Prostate gland (tissue), 2 donors: ENCODE results near the gene RNF157. TPM values are rescaled to one million over a fixed set of nuclear protein-coding genes. Genes with fewer than 3 reads are reported as not detected.
A peak's percentile ranks its signal among the peaks of the same experiment; 100 is the strongest.

Experiments used
- DNase-seq: peaks from one replicate; pipeline ENCODE4 v3.0.0-alpha.2; 2019; ENCODE audit warnings: low spot score
- H3K27ac ChIP-seq, 2 donors: fragments of 200-600 bp; sonication (generic); 2 replicates each; pipeline ENCODE4 v1.5.1; 2017 to 2019
- H3K27me3 ChIP-seq: fragments of 200-600 bp; sonication (generic); replicated peaks from 2 replicates; pipeline ENCODE4 v1.5.1; 2019; ENCODE audit not compliant: insufficient read depth
- H3K36me3 ChIP-seq, 2 donors: fragments of 200-600 bp; sonication (generic); 1 replicate in 1 of 2; 2 replicates in 1 of 2; pipeline versions ENCODE4 v1.5.1 to v1.8.1; 2017 to 2019
- H3K4me1 ChIP-seq: fragments of 200-600 bp; sonication (generic); replicated peaks from 2 replicates; pipeline ENCODE4 v1.5.1; 2019
- H3K4me3 ChIP-seq, 2 donors: fragments of 200-600 bp; sonication (generic); 2 replicates each; pipeline ENCODE4 v1.5.1; 2017 to 2019
- H3K9me3 ChIP-seq: fragments of 200-600 bp; sonication (generic); 2 replicates; pipeline ENCODE4 v1.5.1; 2017
- POLR2A ChIP-seq: fragments of 450-650 bp; IDR thresholded peaks from one replicate; pipeline ENCODE4 v1.6.1; 2016; ENCODE audit warnings: antibody characterized with exemption, mild to moderate bottlenecking
- POLR2AphosphoS5 ChIP-seq: sonication (generic); formaldehyde crosslinking; IDR thresholded peaks from one replicate; pipeline ENCODE4 v1.6.1; 2017; ENCODE audit warnings: antibody characterized with exemption
- WGBS: methylation state at CpG from one replicate; pipeline ENCODE4 v1.1.5; 2018; 5-methylcytosine and 5-hydroxymethylcytosine counted together
- intact Hi-C: fragments of 100-400 bp; cut with DNase I; formaldehyde crosslinking; loops from one replicate; pipeline ENCODE4 v1.14.2; 2022
- total RNA-seq, 2 donors: library from RNA; depleted of rRNA; stranded (reverse); fragments of >200 nt; gene quantifications; one replicate each; pipeline ENCODE4 v1.1.0, GENCODE V29; 2016
- TF ChIP-seq, protein P1 (sequence below), 4 experiments: fragments of 200-600 bp in 2 of 4; fragments of 450-650 bp in 2 of 4; sonication (generic) in 2 of 4; IDR thresholded peaks; 1 replicate in 3 of 4; 2 replicates in 1 of 4; pipeline ENCODE4 v1.5.1; 2016 to 2019; ENCODE audit warnings: antibody characterized with exemption in 4 of 4, mild to moderate bottlenecking in 2 of 4, moderate library complexity in 2 of 4

RNF157 gene
- total RNA-seq, 2 donors from 2014 or later, result 1.6 to 47.5 TPM

DNA sequence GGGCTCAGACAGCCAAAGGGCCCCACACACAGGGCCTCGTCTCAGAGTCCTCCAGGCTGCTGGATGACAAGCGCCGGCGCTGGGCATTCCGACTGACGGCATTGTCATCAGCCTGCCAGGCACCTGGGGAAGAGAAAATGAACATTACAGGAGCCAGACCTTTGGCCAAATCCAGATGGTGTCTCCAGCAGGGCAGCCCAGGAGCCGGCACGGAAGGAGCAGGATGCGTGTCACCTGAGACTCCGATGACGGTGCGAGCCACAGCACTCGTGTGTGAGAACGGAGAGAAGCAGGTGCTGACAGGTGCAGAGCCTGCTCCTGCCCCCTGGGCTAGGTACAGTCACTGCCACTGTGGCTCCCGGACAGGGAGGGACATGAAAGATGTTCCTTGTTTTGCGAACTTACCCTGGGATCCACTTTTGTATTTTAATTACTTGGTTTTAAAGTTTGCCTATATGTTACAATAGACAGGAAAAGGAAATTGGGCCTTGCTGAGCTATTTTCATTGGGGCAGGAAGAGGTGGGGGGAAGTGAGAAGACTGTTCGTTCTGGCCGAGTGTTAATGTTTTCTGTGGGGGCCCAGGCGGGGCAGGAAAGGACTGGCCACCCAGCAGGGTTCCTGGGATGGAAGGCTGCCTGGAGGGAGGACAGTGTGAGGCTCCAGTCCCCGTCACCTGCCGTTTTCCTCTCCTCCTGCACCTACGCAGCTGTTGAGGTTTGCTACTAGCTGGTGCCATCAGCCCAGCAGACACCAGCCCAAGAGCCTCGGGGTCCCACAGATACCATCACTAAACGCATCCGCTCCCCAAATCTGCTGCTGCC, 94.9 kb downstream of the RNF157 start:
- Histone ChIP-seq H3K4me3 (no peak overlapping the region), H3K27ac (no peak overlapping the region), H3K27me3 (no peaks in the 10 kb centered on the region), H3K9me3 (no peaks in the 10 kb centered on the region), H3K36me3 (no peaks in the 10 kb centered on the region), H3K4me1 (no peaks in the 10 kb centered on the region)
- TF ChIP-seq POLR2A (no peak), POLR2AphosphoS5 (no peak)
- TF ChIP-seq, protein P1, sequence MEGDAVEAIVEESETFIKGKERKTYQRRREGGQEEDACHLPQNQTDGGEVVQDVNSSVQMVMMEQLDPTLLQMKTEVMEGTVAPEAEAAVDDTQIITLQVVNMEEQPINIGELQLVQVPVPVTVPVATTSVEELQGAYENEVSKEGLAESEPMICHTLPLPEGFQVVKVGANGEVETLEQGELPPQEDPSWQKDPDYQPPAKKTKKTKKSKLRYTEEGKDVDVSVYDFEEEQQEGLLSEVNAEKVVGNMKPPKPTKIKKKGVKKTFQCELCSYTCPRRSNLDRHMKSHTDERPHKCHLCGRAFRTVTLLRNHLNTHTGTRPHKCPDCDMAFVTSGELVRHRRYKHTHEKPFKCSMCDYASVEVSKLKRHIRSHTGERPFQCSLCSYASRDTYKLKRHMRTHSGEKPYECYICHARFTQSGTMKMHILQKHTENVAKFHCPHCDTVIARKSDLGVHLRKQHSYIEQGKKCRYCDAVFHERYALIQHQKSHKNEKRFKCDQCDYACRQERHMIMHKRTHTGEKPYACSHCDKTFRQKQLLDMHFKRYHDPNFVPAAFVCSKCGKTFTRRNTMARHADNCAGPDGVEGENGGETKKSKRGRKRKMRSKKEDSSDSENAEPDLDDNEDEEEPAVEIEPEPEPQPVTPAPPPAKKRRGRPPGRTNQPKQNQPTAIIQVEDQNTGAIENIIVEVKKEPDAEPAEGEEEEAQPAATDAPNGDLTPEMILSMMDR (IDR thresholded peaks at IDR 0.05), result no peak
- DNase-seq, result no peak
- WGBS, result 68% methylated on average over 25 of the region's 25 CpGs
- intact Hi-C loops, result no loop called here

DNA sequence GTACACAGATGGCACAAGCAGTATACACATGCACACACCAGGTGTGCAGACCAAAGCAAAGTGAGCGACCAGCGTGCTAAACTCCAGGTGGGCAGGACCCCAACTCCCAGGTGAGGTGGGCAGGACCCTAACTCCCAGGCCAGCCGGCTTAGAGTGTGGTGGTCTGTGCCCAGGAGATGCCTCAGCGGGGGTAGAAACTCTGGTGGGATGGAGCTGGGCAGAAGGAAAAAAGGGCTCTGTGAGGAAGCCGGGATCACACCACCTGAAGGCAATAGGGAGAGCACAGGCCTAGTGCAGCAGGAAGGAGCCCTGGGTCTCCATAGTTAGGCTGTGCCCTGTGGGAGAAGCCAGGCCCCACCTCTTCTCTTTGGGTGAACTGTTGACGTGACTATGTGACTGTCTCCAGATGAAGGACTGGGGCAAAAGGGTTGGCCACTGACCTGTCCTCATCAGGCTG, 97.7 kb downstream of the RNF157 start:
- Histone ChIP-seq H3K4me3 (no peak overlapping the region), H3K9me3 (no peaks in the 10 kb centered on the region), H3K36me3 (no peaks in the 10 kb centered on the region), H3K27ac (no peak overlapping the region), H3K27me3 (no peaks in the 10 kb centered on the region), H3K4me1 (no peaks in the 10 kb centered on the region)
- 90% methylated on average over 6 of the region's 6 CpGs for WGBS
- intact Hi-C loops, result no loop called here
- TF ChIP-seq POLR2AphosphoS5 (no peak), POLR2A (no peak)
- TF ChIP-seq, protein P1 (IDR thresholded peaks at IDR 0.05), result no peak
- no peak for DNase-seq

DNA sequence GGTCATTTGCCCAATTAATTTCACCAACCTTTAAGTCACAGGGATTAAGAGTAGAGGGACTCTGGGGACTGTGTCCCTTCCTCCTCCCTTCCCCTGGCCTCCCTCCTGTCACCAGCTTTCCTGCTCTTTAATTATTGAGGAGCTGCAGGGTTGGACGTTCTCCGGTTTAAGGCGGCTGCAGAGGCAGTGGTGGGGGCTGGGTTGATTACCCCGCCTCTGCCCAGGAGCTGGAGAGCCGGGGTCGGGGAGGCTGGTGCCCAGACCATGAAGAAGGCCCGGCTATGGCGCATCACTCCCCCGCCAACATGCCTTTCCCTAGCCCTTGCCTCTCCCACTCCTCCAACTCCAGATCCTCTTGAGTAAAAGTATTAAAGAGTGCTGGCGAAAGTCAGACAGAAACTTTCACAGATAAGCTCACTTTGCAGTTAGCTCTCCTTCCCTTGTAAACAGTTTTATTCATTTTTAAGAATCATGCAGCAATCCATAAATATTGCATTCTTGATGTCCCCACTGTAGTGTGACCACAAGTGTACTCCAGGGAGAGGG, 98.2 kb downstream of the RNF157 start:
- H3K36me3 ChIP-seq, result no peaks in the 10 kb centered on the region
- WGBS, result 68% methylated on average over 10 of the region's 10 CpGs
- TF ChIP-seq POLR2AphosphoS5, result no peak
- TF ChIP-seq, protein P1 (IDR thresholded peaks at IDR 0.05), result no peak
- no peak for TF ChIP-seq POLR2A
- intact Hi-C loops, result no loop called here
- no peaks in the 10 kb centered on the region for H3K4me1 ChIP-seq
- no peaks in the 10 kb centered on the region for H3K27me3 ChIP-seq
- no peak overlapping the region for H3K27ac ChIP-seq
- no peak for DNase-seq
- H3K4me3 ChIP-seq, result no peak overlapping the region
- no peaks in the 10 kb centered on the region for H3K9me3 ChIP-seq

DNA sequence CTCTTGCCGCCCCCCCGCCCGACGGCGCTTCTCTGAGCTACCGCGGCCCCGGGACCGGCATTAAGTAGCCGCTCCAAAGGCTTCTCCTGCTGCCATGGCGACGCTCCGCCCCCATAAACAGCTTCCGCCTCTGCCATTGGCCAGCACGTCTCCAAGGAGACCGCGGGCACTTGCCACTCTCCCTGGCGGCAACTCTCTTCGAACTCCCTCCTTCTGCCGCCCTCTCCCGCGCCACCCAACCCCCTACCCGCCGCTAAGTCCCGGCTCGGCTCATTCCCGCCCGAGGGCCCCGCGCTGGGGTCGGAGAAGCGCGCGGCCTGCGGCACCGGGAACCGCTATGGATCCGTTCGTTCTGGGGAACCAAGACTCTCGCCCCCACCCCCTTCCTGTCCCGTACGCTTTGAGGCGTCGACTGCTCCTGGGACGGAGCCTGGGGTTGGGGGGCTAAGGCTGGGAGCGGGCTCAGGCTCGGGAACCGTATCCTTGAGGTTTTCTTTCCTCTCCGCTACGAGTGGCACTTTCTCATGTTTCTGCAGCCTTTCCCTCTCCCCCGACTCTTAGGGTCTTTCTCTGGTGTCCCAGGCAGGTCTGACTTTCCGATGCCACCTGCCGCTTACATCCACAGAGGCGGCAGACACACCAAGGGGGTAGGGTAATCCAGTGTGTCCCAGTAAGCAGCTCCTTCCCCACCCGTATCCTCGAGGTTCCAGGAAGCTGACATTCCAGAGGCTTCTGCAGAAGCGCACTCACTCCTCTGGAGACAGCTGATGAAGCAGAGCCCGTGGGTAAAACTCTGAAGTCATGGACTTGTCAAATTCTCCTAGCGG, 98.9 kb downstream of the RNF157 start, which contains the start of gene FOXJ1:
TSS of gene FOXJ1 (minus strand) at position 34 of the 827 bp plus-strand sequence. CDS start 850 bp downstream, outside the sequence.
- peak; percentile 67 for TF ChIP-seq POLR2AphosphoS5
- TF ChIP-seq, protein P1 (IDR thresholded peaks at IDR 0.05), result peak in 1 of 4 experiments; percentile 19
- TF ChIP-seq POLR2A, result peak; percentile 67
- WGBS, result 8% methylated on average over 59 of the region's 59 CpGs
- H3K27ac ChIP-seq, result no peak within 1 kb of the TSS
- H3K9me3 ChIP-seq, result no peaks in the 10 kb centered on the region
- peak; percentile 86 for DNase-seq
- H3K4me1 ChIP-seq, result no peaks in the 10 kb centered on the region
- no peaks in the 10 kb centered on the region for H3K36me3 ChIP-seq
- no peaks in the 10 kb centered on the region for H3K27me3 ChIP-seq
- peak within 1 kb of the TSS; percentile 28 to 35 for H3K4me3 ChIP-seq
- intact Hi-C loops, result no loop called here
